Activated naive CD4-positive, alpha-beta T cell treated with anti-CD3 and anti-CD28 coated beads, Interleukin-2, amount 50 U/mL, for 16 hours (primary cell): Measurements from ENCODE around the gene ATG4B.
"Not testable (repeated sequence)": the region's sequence is repeated elsewhere in the genome, so short reads cannot be mapped to it uniquely, and the experiment has no call there.

Experiments
- DNase-seq: peaks from one replicate; pipeline ENCODE4 v3.0.0-alpha.2; 2020

Gene ATG4B

GRCh38 chr2:241637018-241637794 lies at the start of gene ATG4B, which contains the start of gene THAP4:
ATG4B (plus strand) TSS chr2:241637693; CDS start chr2:241637715, 22 bp downstream.
THAP4 (minus strand) TSS chr2:241637158; CDS start chr2:241637017, 141 bp downstream.
- DNase-seq: peak; percentile 78

GRCh38 chr2:241589863-241590262 lies 47.6 kb upstream of the ATG4B start:
- DNase-seq: not testable (repeated sequence)

- not testable (repeated sequence) for DNase-seq
Measured at GRCh38 chr2:241590496-241591455, 46.7 kb upstream of the ATG4B start.

GRCh38 chr2:241592126-241592845 lies 45.2 kb upstream of the ATG4B start:
- DNase-seq: no peak

GRCh38 chr2:241593271-241593670 lies 44.2 kb upstream of the ATG4B start:
- no peak for DNase-seq

- no peak for DNase-seq
Measured at GRCh38 chr2:241595600-241596140, 41.8 kb upstream of the ATG4B start.

- no peak for DNase-seq
Measured at GRCh38 chr2:241597561-241597960, 39.9 kb upstream of the ATG4B start.

- no peak for DNase-seq
Measured at GRCh38 chr2:241598061-241598460, 39.4 kb upstream of the ATG4B start.

GRCh38 chr2:241598487-241598886 lies 39.0 kb upstream of the ATG4B start:
- DNase-seq: no peak

- no peak for DNase-seq
Measured at GRCh38 chr2:241599615-241600014, 37.9 kb upstream of the ATG4B start.

GRCh38 chr2:241601841-241602240 lies 35.7 kb upstream of the ATG4B start:
- DNase-seq: no peak

- DNase-seq: no peak
Measured at GRCh38 chr2:241602720-241603119, 34.8 kb upstream of the ATG4B start.

- DNase-seq: no peak
Measured at GRCh38 chr2:241603686-241604085, 33.8 kb upstream of the ATG4B start.

- no peak for DNase-seq
Measured at GRCh38 chr2:241606186-241606585, 31.3 kb upstream of the ATG4B start.

GRCh38 chr2:241607162-241607885 lies 30.2 kb upstream of the ATG4B start:
- no peak for DNase-seq

- DNase-seq: no peak
Measured at GRCh38 chr2:241608881-241609280, 28.6 kb upstream of the ATG4B start.

- DNase-seq: peak; percentile 93
Measured at GRCh38 chr2:241609859-241610793, 27.4 kb upstream of the ATG4B start.

- no peak for DNase-seq
Measured at GRCh38 chr2:241611062-241611461, 26.4 kb upstream of the ATG4B start.

- no peak for DNase-seq
Measured at GRCh38 chr2:241612156-241613016, 25.1 kb upstream of the ATG4B start.
